Activated CD4-positive, alpha-beta T cell treated with anti-CD3 and anti-CD28 coated beads for 4 hours (primary cell): ENCODE measurements around the gene MRPS5.

Experiments
- DNase-seq, 2 donors: peaks; one replicate each; pipeline ENCODE4 v3.0.0-alpha.2; 2020

The MRPS5 gene

GRCh38 chr2:95059656-95060370, 61.8 kb downstream of the MRPS5 start:
- DNase-seq, result no peak

- no peak for DNase-seq
Measured at GRCh38 chr2:95058989-95059641, 62.5 kb downstream of the MRPS5 start.

- DNase-seq, result no peak
Measured at GRCh38 chr2:95058466-95058988, 63.1 kb downstream of the MRPS5 start.

- DNase-seq, result no peak
Measured at GRCh38 chr2:95057535-95058370, 63.9 kb downstream of the MRPS5 start.

- DNase-seq, result no peak
Measured at GRCh38 chr2:95056461-95057459, 64.8 kb downstream of the MRPS5 start.

DNA sequence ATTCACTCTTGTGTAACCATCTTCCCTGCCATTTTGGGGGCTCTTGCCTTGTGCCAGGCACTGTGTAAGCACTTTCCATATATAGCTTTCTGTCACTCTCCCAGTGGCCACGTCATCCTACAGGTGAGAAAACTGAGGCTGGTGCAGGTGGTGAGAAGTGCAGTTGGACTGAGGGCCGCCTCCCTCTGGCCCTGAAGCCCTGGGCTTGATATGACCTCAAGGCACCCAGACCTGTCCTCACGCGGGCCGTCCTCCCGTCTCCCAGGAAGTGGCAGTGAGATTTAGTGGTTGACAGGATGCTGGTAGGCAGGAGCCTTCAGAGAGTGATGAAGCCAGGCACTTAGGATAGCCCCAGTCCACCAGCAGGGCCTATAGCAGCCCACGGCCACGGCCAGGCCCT, 65.6 kb downstream of the MRPS5 start:
- no peak for DNase-seq

- DNase-seq, result no peak
Measured at GRCh38 chr2:95055262-95055661, 66.3 kb downstream of the MRPS5 start.

DNA sequence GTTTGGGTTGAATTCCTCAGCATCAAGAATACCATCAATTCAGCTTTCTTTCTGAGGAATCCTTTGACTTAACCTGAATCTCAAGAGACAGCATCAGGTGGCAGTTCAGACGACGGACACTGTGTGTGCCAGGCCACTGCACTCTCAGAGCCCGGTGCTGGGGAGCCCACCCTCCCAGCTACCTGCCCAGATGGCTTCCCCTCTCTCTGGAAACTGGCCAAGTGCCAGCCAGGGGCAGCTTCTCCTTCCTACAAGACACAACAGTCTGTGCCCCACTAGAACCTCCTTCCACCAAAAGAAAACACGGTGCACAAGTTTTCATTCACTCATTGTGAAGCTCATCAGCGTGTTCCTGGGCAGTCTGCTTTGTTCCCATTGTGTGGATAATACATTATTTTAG, 67.6 kb downstream of the MRPS5 start:
- no peak for DNase-seq

DNA sequence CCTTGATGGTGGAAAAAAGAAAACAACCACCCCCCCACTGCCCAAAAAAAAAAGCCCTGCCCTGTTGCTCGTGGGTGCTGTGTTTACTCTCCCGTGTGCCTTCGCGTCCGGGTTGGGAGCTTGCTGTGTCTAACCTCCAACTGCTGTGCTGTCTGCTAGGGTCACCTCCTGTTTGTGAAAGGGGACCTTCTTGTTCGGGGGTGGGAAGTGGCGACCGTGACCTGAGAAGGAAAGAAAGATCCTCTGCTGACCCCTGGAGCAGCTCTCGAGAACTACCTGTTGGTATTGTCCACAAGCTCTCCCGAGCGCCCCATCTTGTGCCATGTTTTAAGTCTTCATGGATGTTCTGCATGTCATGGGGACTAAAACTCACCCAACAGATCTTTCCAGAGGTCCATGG, 68.1 kb downstream of the MRPS5 start:
- no peak for DNase-seq

DNA sequence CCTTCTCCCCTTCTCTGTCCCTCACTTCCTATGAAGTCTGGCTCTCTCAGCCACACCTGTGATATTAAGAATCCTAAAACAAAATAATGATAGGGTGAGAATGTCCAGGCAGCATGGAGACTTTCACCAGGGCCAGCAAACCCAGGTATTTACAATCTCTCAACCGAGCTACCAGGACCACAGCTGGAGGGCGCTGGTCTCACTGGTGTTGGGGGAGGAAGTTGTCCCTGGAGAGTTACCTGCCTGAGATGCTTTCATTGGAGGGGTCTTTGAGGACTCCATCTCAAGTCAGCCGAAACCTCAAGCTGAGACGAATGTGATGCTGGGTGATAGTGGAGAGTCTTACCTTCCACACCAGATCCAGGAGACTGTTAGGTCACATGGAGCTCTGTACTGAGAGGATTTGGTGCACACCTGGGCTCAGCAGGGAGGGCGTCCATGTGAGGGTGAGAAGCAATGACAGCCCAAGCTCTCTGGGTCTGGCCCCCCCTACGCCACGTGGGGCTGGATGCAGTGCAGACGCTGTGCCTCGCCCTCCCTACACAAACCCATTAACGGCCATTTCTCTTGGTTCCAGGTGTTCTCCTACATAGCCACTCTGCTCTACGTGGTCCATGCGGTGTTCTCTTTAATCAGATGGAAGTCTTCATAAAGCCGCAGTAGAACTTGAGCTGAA, 68.7 kb downstream of the MRPS5 start:
- DNase-seq, result no peak

DNA sequence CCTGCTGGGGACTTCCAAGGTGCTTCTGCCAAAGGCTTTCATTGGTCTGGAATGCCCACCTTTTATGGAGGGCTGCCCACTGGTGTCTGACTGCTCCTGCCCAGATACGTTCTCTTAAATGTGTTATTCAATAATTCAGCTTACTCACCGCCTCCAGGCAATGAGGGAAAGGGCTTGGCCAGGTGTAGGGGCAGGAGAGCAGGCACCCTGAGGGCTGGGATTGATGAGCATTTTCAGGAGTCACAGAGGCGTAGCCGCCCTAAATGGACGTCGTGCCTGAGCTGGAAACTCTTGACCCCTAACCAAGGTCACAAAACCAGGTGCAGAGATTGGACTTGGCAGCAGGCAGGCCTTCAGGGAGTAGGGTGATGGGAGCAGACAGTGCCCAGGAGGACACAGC, 69.3 kb downstream of the MRPS5 start:
- DNase-seq, result no peak

- DNase-seq, result no peak
Measured at GRCh38 chr2:95051626-95052025, 70.0 kb downstream of the MRPS5 start.

DNA sequence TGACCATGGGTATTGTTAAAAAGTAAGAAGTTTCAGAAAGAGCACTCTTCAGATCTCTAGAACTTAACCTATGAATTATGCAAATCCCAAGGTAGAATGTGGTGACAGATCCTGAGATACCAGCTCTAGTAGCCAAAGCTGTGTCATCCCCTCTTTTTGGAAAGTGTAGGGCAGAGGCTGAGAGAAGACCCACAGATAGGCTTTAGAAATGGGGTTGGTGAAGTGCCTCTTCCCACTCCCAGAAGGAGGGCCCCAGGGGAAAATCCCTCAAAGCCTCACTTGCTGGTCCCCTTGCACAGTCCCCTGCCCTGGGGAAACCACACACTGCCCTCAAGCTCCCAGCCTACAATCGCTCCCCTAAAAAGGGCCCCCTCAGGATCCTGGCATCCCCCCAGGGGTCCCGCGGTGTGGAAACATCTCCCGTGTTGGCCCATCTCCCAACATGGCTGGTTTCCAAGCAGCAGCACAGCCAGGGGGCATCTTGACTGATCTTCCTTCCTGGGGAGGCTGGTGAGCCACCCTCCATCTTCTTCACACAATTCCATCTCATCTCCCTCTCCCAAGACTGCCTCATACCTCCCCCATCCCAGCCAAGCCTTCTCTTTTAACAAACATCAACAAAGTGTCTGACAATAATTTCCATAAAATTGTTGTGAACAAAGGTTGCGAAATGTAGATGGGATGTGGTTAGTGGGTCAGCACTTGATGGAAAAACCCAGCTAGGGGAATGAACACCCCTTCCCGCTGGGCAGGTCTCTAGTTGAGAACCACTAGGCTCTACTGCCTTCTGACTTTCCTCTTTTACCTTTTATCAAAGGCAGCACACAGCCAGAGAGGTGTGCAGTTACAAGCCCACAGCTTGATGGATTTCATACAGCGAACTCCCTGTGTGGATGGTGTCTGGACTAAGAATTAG, 71.0 kb downstream of the MRPS5 start:
- no peak for DNase-seq

DNA sequence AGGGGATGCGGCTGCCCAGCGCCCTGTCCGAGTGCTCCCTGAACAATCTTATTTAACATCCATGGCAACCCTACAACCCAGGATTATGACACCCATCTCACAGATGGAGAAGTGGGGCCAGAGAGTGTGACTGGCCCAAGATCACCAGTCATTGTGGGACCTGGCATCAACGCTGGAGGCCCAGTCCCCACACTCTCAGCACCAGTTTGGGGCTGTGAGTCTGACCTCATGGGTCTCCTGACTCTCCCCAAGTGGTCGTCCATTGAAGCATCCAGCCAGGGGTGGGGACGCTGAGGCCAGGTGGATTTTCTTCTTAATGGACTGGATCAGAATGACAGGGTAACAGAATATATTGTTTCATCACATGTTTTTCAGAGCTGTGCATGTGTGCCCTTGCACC, 71.6 kb downstream of the MRPS5 start:
- DNase-seq, result no peak

GRCh38 chr2:95049683-95049955, 72.0 kb downstream of the MRPS5 start:
- DNase-seq, result no peak

DNA sequence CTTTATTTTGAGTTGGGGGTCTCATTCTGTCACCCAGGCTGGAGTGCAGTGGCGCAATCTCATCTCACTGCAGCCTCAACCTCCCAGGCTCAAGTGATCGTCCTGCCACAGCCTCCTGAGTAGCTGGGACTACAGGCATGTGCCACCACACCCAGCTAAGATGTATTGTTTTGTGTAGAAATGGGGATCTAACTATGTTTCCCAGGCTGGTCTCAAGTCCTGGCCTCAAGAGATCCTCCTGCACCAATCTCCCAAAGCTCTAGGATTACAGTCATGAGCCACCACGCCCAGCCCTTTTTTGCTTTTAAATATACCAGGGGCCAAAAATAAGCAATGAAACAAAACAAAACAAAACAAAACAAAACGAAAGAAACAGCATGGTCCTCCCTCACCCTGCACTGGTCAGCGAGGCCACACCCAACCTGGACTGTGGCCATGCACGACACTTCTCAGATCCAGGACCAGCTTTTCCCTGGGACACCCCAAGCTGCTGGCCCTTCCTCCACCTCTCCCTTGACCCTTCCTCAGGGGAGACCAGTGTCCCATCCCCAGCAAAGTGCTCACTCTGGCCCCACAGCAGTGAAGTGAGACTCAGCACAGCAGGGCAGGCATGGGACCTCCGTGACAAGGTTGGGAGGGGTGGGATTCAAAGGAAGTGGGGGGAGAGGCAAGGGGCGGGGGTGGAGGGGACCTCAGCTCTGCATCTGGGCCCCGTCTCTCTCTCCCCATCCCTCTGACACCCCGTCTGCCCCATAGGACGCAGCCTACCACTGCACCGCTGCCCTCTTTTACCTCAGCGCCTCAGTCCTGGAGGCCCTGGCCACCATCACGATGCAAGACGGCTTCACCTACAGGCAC, 72.6 kb downstream of the MRPS5 start:
- no peak for DNase-seq

DNA sequence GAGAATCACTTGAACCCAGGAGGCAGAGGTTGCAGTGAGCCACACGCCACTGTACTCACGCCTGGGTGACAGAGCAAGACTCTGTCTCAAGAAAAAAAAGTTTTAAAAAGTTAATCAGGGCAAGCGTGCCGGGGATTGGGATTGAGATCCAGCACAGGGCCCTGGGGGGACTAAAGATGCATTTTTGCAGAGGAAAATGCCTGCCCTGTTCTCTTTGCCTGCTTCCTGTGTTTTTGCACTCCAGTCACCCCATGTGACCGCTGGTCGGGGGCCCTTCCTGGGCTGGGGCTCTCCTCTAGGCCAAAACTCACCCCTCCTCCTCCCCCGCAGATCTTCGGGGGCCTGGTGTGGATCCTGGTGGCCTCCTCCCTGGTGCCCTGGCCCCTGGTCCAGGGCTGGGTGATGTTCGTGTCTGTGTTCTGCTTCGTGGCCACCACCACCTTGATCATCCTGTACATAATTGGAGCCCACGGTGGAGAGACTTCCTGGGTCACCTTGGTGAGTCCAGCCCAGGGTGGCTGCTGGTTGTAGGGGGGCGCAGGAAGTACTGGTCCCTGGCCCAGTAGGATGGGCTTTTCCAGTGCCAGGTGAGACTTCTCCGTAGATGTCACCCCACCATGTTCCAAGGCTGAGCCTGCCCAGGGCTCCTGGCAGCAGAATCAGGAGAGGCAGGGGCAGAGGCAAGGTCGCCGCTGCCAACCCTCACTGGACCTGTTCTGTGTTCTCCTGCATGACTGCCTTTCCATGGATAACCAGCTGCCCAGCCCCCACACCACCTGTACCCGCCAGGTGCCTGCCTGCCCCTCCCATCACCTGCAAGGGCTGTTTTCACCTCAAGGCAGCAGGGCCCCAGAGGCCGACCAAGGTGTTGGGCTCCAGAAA, 73.7 kb downstream of the MRPS5 start:
- no peak for DNase-seq

- no peak for DNase-seq
Measured at GRCh38 chr2:95046371-95047112, 75.1 kb downstream of the MRPS5 start.
